HG02852 (cell line): ENCODE measurements around the gene PPP2R3A.

ENCODE experiments used
- ATAC-seq: cut with Tn5 transposase; IDR thresholded peaks from one replicate; pipeline ENCODE4 v1.9.1; 2021; ENCODE audit warnings: mild to moderate bottlenecking, moderate library complexity; ENCODE audit not compliant: unreplicated experiment

PPP2R3A gene

GRCh38 chr3:136022529-136023263 is 57.2 kb downstream of the PPP2R3A start:
- no peak for ATAC-seq

GRCh38 chr3:136023264-136023978 is 57.9 kb downstream of the PPP2R3A start:
- no peak for ATAC-seq

GRCh38 chr3:136036306-136036705 is 70.8 kb downstream of the PPP2R3A start:
- no peak for ATAC-seq

GRCh38 chr3:136038668-136039067 is 73.1 kb downstream of the PPP2R3A start:
- no peak for ATAC-seq

- ATAC-seq: no peak
These were observed 77.2 kb downstream of the PPP2R3A start for GRCh38 chr3:136042608-136043221.

GRCh38 chr3:136044980-136045745 is 79.6 kb downstream of the PPP2R3A start:
- no peak for ATAC-seq

- ATAC-seq: no peak
These were observed 82.5 kb downstream of the PPP2R3A start for GRCh38 chr3:136048068-136048467.

GRCh38 chr3:136050250-136050649 is 84.7 kb downstream of the PPP2R3A start:
- ATAC-seq: no peak

GRCh38 chr3:136055491-136055890 is 90.0 kb downstream of the PPP2R3A start:
- ATAC-seq: no peak

GRCh38 chr3:136067211-136067610 is 101.7 kb downstream of the PPP2R3A start:
- ATAC-seq: no peak

GRCh38 chr3:136068708-136069107 is 103.2 kb downstream of the PPP2R3A start:
- ATAC-seq: no peak

- ATAC-seq: no peak
These were observed 104.4 kb downstream of the PPP2R3A start for GRCh38 chr3:136069933-136070332.

GRCh38 chr3:136070334-136070733 is 104.8 kb downstream of the PPP2R3A start:
- ATAC-seq: no peak

GRCh38 chr3:136070953-136071949 is 105.7 kb downstream of the PPP2R3A start:
- no peak for ATAC-seq

GRCh38 chr3:136074546-136075170 is 109.1 kb downstream of the PPP2R3A start:
- no peak for ATAC-seq

- ATAC-seq: no peak
These were observed 109.8 kb downstream of the PPP2R3A start for GRCh38 chr3:136075218-136075808.

- ATAC-seq: no peak
These were observed 110.3 kb downstream of the PPP2R3A start for GRCh38 chr3:136075811-136076210.

- no peak for ATAC-seq
These were observed 113.2 kb downstream of the PPP2R3A start for GRCh38 chr3:136078421-136079364.
